ENCODE results near the gene KIF14. TPM values are rescaled to one million over a fixed set of nuclear protein-coding genes. Genes with fewer than 3 reads are reported as not detected.

The KIF14 gene
- total and polyA plus RNA-seq, 2 of the 13 experiments (the other 11 are each of a cell fraction or from before 2014, with no cell fraction given) = 3.3 to 11.2 TPM

DNA sequence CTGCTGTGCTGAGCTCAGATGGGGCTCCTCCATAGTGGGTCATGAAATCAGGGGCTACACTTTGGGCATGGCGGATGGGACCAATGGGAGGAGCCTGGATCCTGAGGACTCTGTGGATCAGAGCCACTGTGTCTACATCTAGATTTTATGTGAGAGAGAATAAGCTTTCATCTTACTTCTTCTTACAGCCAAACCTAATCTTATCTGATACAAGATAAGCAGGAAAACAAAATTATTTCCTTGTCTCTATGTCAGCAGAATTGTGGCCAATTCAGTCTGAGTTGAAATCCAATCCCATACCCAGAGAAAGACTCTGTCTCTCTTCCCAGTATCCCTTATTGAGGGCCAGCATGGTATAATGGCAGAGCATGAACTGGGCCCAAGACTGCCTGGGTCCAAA is 56.2 kb downstream of the KIF14 start:
- WGBS (ENCODE audit: low lambda C conversion rate) = 94% methylated on average over 1 of the region's 1 CpG
- Histone ChIP-seq H3K9ac (ENCODE audit: insufficient read depth, low read depth, low read length) (no peak overlapping the region), H3K4me1 (ENCODE audit: insufficient read depth, low read length) (no peaks in the 10 kb centered on the region), H3K27me3 (ENCODE audit: control insufficient read depth in 1 of 2, insufficient read depth in 2 of 2, low read length in 2 of 2) (no peaks in the 10 kb centered on the region), H4K20me1 (ENCODE audit: insufficient read depth, low read length) (no peaks in the 10 kb centered on the region), H3K9me3 (ENCODE audit: low read length) (no peaks in the 10 kb centered on the region), H2AFZ (ENCODE audit: low read length) (no peak overlapping the region), H3K36me3 (replicated peaks in 1 of 2; ENCODE audit: control insufficient read depth in 1 of 2, insufficient read depth in 2 of 2, low read length in 2 of 2) (peaks cover 0 to 14% of the 10 kb centered on the region in 2 experiments; a peak in 2 of 5 replicates), H3K4me2 (ENCODE audit: low read depth, low read length) (no peak overlapping the region), H3K27ac (ENCODE audit: extremely low read length, insufficient read depth, low read length) (no peak overlapping the region), H3K79me2 (ENCODE audit: insufficient read depth, low read length) (no peaks in the 10 kb centered on the region), H3K4me3 (replicated peaks in 1 of 3; ENCODE audit: insufficient read depth in 1 of 3, low read depth in 2 of 3, low read length in 3 of 3) (no peak overlapping the region)
- intact Hi-C loops (cut with micrococcal nuclease; ENCODE audit: unreplicated experiment) (no loop called here), in situ Hi-C loops (cut with HindIII; ENCODE audit: extremely low pct_ligation_motif_present, low pct_unique_long_range_greater_than_20kb) (no loop called here)
- FAIRE-seq = no peak
- ATAC-seq = no peak
- no peak for DNase-seq (ENCODE audit: low spot score)
- POLR2A ChIA-PET = no interaction called here
- no TSS peak for BruUV-seq (replicated peaks)
- CTCF ChIA-PET (ENCODE audit: low intra/inter-chr PET ratio, low total read pairs) = no interaction called here
- TF ChIP-seq E2F1 (CRISPR knock-in tag; IDR thresholded peaks at IDR 0.05) (no peak), DR1 (CRISPR knock-in tag; IDR thresholded peaks at IDR 0.05) (no peak), HMG20A (CRISPR knock-in tag; IDR thresholded peaks at IDR 0.05; ENCODE audit: borderline replicate concordance) (no peak), TARDBP (CRISPR knock-in tag; IDR thresholded peaks at IDR 0.05) (no peak), ZNF720 (CRISPR knock-in tag; IDR thresholded peaks at IDR 0.05) (no peak), ZNF746 (CRISPR knock-in tag; IDR thresholded peaks at IDR 0.05) (no peak), ZC3H13 (CRISPR knock-in tag; IDR thresholded peaks at IDR 0.05) (no peak), ZFY (CRISPR knock-in tag; IDR thresholded peaks at IDR 0.05) (no peak), SPEN (CRISPR knock-in tag; IDR thresholded peaks at IDR 0.05; ENCODE audit: low read depth) (no peak)
- TF ChIP-seq, protein P1, sequence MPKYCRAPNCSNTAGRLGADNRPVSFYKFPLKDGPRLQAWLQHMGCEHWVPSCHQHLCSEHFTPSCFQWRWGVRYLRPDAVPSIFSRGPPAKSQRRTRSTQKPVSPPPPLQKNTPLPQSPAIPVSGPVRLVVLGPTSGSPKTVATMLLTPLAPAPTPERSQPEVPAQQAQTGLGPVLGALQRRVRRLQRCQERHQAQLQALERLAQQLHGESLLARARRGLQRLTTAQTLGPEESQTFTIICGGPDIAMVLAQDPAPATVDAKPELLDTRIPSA (CRISPR knock-in tag; IDR thresholded peaks at IDR 0.05; ENCODE audit: borderline replicate concordance) = no peak
